RCC 7860 (cell line): ENCODE data around the gene C21orf91.

Experiments
- DNase-seq: peaks from one replicate; pipeline ENCODE4 v3.0.0-alpha.2; 2015; ENCODE audit warnings: low spot score
- FAIRE-seq: peaks from 2 replicates; lab custom pipeline; 2012; peaks lifted over from hg19 to GRCh38; lab: Jason Lieb, UNC

Gene C21orf91

GRCh38 chr21:17799414-17800164 is 19.6 kb downstream of the C21orf91 start:
- FAIRE-seq (no peak), DNase-seq (no peak)

DNA sequence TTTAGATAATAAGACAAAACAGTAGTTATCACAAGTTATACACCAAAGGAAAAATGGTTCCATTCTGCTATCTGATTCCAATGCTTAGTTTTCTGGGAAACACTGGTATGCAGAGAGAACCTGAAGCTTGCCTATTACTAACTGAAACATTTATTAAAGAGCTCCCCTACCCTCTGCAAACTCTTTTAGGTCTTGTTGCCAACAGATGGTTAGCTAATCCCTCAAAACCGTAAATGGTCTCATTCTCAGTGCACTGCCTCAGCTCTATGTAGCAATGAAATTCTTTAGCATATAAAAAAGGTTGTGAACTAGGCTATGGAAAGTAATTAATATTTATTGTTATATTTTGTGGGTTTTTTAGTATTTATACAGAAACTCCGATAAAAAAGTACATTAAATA is 20.4 kb downstream of the C21orf91 start:
- DNase-seq = no peak
- FAIRE-seq = no peak

- no peak for FAIRE-seq
- no peak for DNase-seq
These were observed 21.2 kb downstream of the C21orf91 start for GRCh38 chr21:17797967-17798366.

GRCh38 chr21:17796503-17796902 is 22.7 kb downstream of the C21orf91 start:
- FAIRE-seq (no peak), DNase-seq (no peak)

DNA sequence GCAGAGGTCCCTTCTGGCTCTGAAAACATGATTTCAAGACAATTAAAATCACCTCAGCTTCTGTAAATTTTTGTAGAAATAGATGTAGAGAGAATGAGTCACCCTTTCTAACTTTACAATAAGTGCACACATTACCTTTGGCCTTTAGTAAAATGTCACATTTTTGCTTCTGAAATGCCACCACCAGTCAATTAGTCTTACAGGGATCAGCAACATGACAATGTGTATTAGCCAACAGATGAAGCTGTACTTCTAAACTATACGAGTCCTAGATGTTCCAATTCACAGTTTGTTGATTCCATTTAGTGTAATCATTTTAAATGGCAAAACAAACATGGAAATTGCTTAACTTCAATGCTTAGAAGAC is 23.1 kb downstream of the C21orf91 start:
- DNase-seq (no peak), FAIRE-seq (no peak)

GRCh38 chr21:17795146-17796036 is 23.8 kb downstream of the C21orf91 start:
- no peak for DNase-seq
- no peak for FAIRE-seq

- DNase-seq (no peak), FAIRE-seq (no peak)
These were observed 24.5 kb downstream of the C21orf91 start for GRCh38 chr21:17794518-17795145.

GRCh38 chr21:17793246-17794123 is 25.7 kb downstream of the C21orf91 start:
- FAIRE-seq (no peak), DNase-seq (no peak)

DNA sequence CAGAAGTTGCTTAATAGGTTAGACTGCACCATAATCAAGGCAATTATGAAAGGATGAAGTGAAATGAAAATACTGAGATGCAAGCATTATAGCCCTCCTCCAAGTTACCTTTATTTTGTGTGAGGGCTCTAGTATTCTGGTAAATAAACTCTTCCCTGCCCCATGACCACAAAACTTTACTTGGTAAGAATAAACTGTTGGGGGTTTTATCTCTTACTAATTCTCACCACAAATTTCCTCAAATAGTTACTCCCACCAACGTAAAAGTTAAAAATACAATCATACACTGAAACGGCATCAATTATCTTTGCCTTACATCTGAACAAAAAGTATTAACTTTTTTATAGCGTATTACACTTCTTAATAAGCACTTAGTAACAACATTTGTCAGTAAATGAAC is 29.5 kb downstream of the C21orf91 start:
- FAIRE-seq = no peak
- DNase-seq = no peak

DNA sequence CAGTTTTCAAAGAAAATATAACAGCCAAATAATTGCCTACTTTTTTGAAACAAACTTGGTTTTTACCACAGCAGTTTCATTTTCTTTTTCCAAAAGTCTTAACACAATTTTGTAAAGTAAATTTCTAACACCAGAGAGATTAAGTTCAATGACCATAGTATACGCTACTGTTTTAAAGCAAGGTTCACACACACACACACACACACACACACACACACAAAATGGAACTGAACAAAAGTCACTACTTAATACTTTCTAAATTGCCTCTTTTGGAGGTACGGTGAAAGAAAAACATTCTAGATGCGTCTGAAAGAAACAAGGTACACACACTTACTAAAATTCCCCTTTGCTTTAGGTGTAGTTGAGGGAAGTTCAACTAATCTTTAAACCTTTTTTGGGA is 30.1 kb downstream of the C21orf91 start:
- no peak for FAIRE-seq
- no peak for DNase-seq

DNA sequence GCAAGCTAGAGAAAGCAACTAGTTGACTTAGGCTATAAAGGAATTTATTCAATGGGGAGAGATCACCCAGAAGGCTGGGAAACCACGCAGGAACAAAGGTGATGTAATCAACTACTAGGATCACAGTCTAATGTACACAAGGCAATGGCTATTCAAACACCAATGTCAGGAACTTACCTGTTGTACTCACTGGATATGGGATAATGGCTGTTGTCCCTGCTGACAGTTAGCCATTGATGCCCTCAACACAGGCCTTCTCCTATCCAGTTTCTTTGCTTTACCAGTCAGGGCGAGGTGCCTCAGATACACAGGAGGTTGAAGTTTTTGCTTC is 32.3 kb downstream of the C21orf91 start:
- no peak for FAIRE-seq
- DNase-seq = no peak

DNA sequence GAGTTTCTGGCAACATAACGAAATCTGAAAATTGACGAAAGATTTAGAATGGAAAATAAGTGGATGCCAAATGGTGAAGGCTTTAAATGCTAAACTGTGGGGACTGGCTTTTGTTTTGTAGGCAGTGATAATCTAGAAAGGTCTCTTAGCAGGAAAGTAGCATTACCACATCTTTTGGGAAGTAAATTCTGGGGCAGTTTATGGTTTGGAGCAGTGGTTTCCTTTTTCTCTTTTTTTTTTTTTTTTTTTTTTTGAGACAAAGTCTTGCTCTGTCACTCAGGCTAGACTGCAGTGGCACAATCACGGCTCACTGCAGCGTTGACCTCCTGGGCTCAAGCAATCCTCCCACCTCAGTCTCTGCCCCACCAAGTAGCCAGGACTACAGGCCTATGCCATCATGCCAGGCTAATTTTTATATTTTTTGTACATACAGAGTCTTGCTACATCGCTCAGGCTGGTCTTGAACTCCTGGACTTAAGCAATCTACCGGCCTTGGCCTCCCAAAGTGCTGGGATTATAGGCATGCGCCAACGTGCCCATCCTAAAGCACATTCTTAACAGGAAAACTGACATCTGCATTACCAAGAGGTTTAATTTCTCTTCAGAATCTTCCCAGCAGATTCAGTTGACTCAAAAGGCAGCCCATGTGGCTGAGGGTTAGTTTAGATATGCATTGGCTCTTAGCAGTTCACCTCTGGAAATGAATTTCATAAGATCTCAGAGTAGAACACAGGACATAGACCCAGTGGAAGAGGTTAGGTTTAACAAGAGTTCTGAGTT is 32.9 kb downstream of the C21orf91 start:
- no peak for FAIRE-seq
- DNase-seq = no peak

GRCh38 chr21:17785403-17785788 is 33.8 kb downstream of the C21orf91 start:
- no peak for FAIRE-seq
- DNase-seq = no peak

DNA sequence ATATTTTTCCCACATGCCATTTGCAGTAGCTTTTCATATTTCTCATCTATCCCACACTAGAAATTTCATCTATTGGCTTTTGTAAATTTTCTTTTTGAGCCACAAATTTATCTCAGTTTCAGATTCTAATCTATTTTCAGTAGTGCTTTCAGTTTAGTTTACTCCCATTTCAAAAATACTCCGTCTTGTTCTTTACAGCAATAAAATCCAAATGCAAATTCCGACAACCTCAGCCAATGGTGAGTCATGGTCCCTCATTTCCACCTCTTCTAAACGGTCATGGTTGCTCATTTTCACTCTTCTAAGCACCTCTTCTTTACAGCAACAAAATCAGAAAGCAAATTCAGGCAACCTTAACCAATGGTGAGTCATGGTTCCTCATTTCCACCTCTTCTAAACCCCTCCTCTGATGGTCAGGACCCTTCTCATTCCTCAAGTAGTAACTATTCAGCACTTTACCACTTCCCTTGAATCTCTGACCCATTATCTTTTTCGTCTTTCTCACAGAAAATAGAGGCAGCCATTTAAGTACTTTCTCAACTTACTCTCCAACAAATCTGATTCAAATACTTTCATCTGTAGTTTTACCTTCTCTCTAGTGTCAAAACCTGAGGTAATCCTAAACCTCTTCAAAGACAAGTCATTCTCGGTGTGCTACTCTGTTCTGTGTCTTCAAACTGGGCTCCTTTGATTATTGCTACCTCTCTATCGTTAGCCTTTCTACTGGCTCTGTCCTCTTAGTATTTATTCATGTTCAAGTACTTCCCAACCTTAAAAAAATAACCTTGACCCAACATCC is 34.4 kb downstream of the C21orf91 start:
- DNase-seq (no peak), FAIRE-seq (no peak)

DNA sequence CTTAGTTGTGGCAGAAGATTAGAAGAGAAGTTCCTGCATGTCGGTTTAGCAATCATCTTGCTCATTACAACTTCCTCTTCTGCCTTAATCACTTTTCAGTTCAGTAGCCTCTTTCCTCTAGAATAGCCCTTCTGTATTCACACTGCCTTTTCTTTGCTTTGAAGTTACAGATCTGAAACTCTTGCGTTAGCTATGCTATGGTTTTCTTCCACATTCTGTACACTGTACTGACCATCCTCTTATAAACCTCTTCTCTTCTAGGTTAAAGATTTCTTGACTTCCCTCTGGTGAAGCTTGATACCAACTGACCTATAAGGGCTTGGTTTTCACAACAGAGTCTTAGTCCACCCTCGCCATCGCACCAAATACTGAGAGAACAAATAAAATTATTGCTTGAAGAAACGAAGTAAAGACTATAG is 35.0 kb downstream of the C21orf91 start:
- FAIRE-seq = no peak
- no peak for DNase-seq

DNA sequence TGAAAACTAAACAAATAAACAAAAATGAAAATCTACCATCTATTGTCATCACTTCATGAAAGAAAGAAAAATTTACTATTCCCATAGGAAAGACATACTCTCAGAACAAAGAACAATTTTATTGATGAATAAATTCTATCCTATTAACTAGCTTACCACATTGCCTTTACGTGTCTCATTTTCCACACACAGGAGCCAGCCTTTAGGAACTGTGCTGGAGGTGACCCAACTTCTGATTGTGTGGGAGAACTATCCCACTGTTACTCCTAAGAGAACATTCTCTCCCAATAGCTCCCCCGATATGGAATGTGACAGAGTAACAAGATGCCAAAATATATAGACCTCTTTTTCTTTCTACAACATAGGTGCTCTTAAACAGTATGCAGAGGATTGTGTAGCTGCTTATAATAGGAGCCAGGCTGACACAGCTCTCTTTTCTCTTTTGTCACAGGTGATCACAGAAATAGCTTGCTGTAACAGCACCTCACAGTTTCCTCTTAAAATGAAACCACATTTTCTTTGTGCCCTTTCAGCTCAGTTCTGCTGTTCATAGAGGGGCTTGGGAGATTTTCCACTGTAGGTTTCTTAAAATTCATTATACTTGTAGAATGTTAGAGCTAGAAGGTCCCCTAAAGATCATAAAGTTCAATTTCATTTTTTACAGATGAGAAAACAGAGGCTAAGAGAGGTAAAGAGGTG is 35.5 kb downstream of the C21orf91 start:
- no peak for DNase-seq
- FAIRE-seq = no peak

- no peak for FAIRE-seq
These were observed 36.2 kb downstream of the C21orf91 start for GRCh38 chr21:17783003-17783402.

GRCh38 chr21:17782051-17782450 is 37.1 kb downstream of the C21orf91 start:
- FAIRE-seq = no peak

More at GRCh38 chr21:17783003-17783402, 36.2 kb downstream of the C21orf91 start:
- no peak for DNase-seq

DNA sequence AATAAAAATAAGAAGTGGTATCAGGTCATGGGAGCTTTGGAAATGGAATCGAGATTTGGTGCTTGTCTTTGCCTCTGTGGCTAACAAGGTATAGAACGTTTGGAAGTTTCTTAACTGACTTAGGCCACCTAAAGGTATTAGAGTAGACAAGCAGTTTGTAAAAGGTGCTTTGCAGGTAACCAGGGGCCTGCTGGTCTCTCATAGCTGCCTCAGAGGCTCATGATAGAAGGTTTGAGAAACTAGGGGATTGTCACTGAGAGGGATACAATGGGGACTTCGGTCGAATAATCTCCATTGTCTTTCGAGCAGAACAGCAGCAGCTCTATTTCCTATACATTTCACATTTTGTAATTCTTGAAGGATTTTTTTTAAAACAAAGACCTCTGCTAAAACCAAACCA is 37.6 kb downstream of the C21orf91 start:
- FAIRE-seq (no peak), DNase-seq (no peak)

More at GRCh38 chr21:17782051-17782450, 37.1 kb downstream of the C21orf91 start:
- no peak for DNase-seq
